Peyer's patch (tissue), 4 donors: ENCODE data around the gene PRDM13. TPM values are rescaled to one million over a fixed set of nuclear protein-coding genes. Genes with fewer than 3 reads are reported as not detected.
A peak's percentile ranks its signal among the peaks of the same experiment; 100 is the strongest.
"Not testable (repeated sequence)": the region's sequence is repeated elsewhere in the genome, so short reads cannot be mapped to it uniquely, and the experiment has no call there.

ENCODE experiments used
- DNase-seq, 3 donors: peaks; one replicate each; pipeline ENCODE4 v3.0.0-alpha.2; 2017 to 2019
- H3K27ac ChIP-seq, 4 donors: fragments of 200-600 bp; sonication (generic); one replicate each; pipeline ENCODE4 v1.5.1; 2016 to 2019
- H3K27me3 ChIP-seq, 2 donors: fragments of 200-600 bp; sonication (generic); one replicate each; pipeline ENCODE4 v1.5.1; 2019
- H3K36me3 ChIP-seq, 3 donors: fragments of 200-600 bp; sonication (generic); one replicate each; pipeline ENCODE4 v1.5.1; 2016 to 2019
- H3K4me1 ChIP-seq, 4 donors: fragments of 200-600 bp; sonication (generic); one replicate each; pipeline ENCODE4 v1.5.1; 2016 to 2019
- H3K4me3 ChIP-seq, 4 donors: fragments of 200-600 bp; sonication (generic); 1 replicate in 3 of 4; 2 replicates in 1 of 4; pipeline ENCODE4 v1.5.1; 2016 to 2019; ENCODE audit warnings: mild to moderate bottlenecking in 1 of 4
- H3K9me3 ChIP-seq, 4 donors: fragments of 200-600 bp; sonication (generic); one replicate each; pipeline ENCODE4 v1.5.1; 2016 to 2019; ENCODE audit warnings: mild to moderate bottlenecking in 1 of 4
- CTCF ChIP-seq, 6 experiments: fragments of 450-650 bp in 4 of 6; fragments of 200-600 bp in 2 of 6; sonication (generic) in 1 of 6; IDR thresholded peaks; one replicate each; pipeline ENCODE4 v1.5.1; 2017 to 2019; ENCODE audit warnings: antibody characterized with exemption in 6 of 6, mild to moderate bottlenecking in 3 of 6, moderate library complexity in 1 of 6
- POLR2A ChIP-seq, 2 donors: fragments of 450-650 bp; IDR thresholded peaks; one replicate each; pipeline ENCODE4 v1.5.1; 2017; ENCODE audit warnings: antibody characterized with exemption in 2 of 2, mild to moderate bottlenecking in 2 of 2, moderate library complexity in 2 of 2
- total RNA-seq, 4 donors: library from RNA; depleted of rRNA; stranded (reverse); fragments of >200 nt; gene quantifications; one replicate each; pipeline ENCODE4 v1.1.0, GENCODE V29; 2016

Gene PRDM13
- total RNA-seq, 4 donors from 2014 or later = not detected

GRCh38 chr6:99589290-99589672 is 17.4 kb upstream of the PRDM13 start:
- peak in 1 of 3 donors; percentile 47 for DNase-seq
- no peaks in the 10 kb centered on the region for H3K9me3 ChIP-seq
- H3K27ac ChIP-seq = no peak overlapping the region
- no peaks in the 10 kb centered on the region for H3K36me3 ChIP-seq
- peaks cover 0 to 28% of the 10 kb centered on the region in 2 donors for H3K27me3 ChIP-seq
- TF ChIP-seq CTCF (IDR thresholded peaks at IDR 0.05) = no peak
- no peak for TF ChIP-seq POLR2A (IDR thresholded peaks at IDR 0.05)
- peaks cover 4 to 27% (median 6%) of the 10 kb centered on the region in 4 donors for H3K4me1 ChIP-seq
- peak overlapping the region; percentile 37 to 56 (median 50) for H3K4me3 ChIP-seq

- Histone ChIP-seq H3K27me3 (peaks cover 0 to 28% of the 10 kb centered on the region in 2 donors), H3K9me3 (peaks cover 0 to 3% (median 0%) of the 10 kb centered on the region in 4 donors), H3K27ac (no peak overlapping the region), H3K4me3 (no peak overlapping the region), H3K36me3 (no peaks in the 10 kb centered on the region), H3K4me1 (peaks cover 4 to 27% (median 6%) of the 10 kb centered on the region in 4 donors)
- DNase-seq = no peak
- TF ChIP-seq CTCF (IDR thresholded peaks at IDR 0.05) (no peak), POLR2A (IDR thresholded peaks at IDR 0.05) (no peak)
Observed at GRCh38 chr6:99589907-99590493, 16.6 kb upstream of the PRDM13 start.

- peak in 1 of 3 donors; percentile 48 for DNase-seq
- Histone ChIP-seq H3K4me1 (peaks cover 4 to 27% (median 6%) of the 10 kb centered on the region in 4 donors), H3K36me3 (no peaks in the 10 kb centered on the region), H3K27ac (no peak overlapping the region), H3K9me3 (peaks cover 0 to 3% (median 0%) of the 10 kb centered on the region in 4 donors), H3K4me3 (peak overlapping the region in 1 of 4 donors; percentile 2), H3K27me3 (peaks cover 0 to 28% of the 10 kb centered on the region in 2 donors)
- TF ChIP-seq CTCF (IDR thresholded peaks at IDR 0.05) = no peak
- TF ChIP-seq POLR2A (IDR thresholded peaks at IDR 0.05) = no peak
Observed at GRCh38 chr6:99590728-99591672, 15.6 kb upstream of the PRDM13 start.

- no peak overlapping the region for H3K27ac ChIP-seq
- no peaks in the 10 kb centered on the region for H3K36me3 ChIP-seq
- peaks cover 0 to 3% (median 0%) of the 10 kb centered on the region in 4 donors for H3K9me3 ChIP-seq
- no peak for DNase-seq
- TF ChIP-seq POLR2A (IDR thresholded peaks at IDR 0.05) (no peak), CTCF (IDR thresholded peaks at IDR 0.05) (no peak)
- H3K27me3 ChIP-seq = peaks cover 0 to 28% of the 10 kb centered on the region in 2 donors
- H3K4me3 ChIP-seq = no peak overlapping the region
- H3K4me1 ChIP-seq = peaks cover 4 to 27% (median 6%) of the 10 kb centered on the region in 4 donors
Observed at GRCh38 chr6:99591673-99592364, 14.8 kb upstream of the PRDM13 start.

- H3K4me1 ChIP-seq = peaks cover 4 to 27% (median 6%) of the 10 kb centered on the region in 4 donors
- no peaks in the 10 kb centered on the region for H3K36me3 ChIP-seq
- TF ChIP-seq POLR2A (IDR thresholded peaks at IDR 0.05) = no peak
- no peak for TF ChIP-seq CTCF (IDR thresholded peaks at IDR 0.05)
- no peak for DNase-seq
- no peak overlapping the region for H3K4me3 ChIP-seq
- H3K9me3 ChIP-seq = peaks cover 0 to 3% (median 0%) of the 10 kb centered on the region in 4 donors
- peaks cover 0 to 28% of the 10 kb centered on the region in 2 donors for H3K27me3 ChIP-seq
- H3K27ac ChIP-seq = no peak overlapping the region
Observed at GRCh38 chr6:99592900-99593299, 13.7 kb upstream of the PRDM13 start.

GRCh38 chr6:99594696-99595095 is 11.9 kb upstream of the PRDM13 start:
- DNase-seq, H3K27ac ChIP-seq, H3K9me3 ChIP-seq, H3K36me3 ChIP-seq, H3K4me3 ChIP-seq: not testable (repeated sequence)
- H3K4me1 ChIP-seq = peaks cover 0 to 14% (median 2%) of the 10 kb centered on the region in 4 donors
- peaks cover 0 to 22% of the 10 kb centered on the region in 2 donors for H3K27me3 ChIP-seq
